KMS-11 (cell line): ENCODE measurements around the gene AKAP1.

Experiments used
- H2AFZ ChIP-seq: fragments of 200-600 bp; sonication (generic); 2 replicates; pipeline ENCODE4 v1.6.1; 2016; ENCODE audit warnings: antibody characterized with exemption, mixed run types, low read depth
- H3K27ac ChIP-seq: fragments of 200-600 bp; sonication (generic); 2 replicates; pipeline ENCODE4 v1.6.1; 2016; ENCODE audit warnings: mild to moderate bottlenecking, mixed run types
- H3K27me3 ChIP-seq: fragments of 200-600 bp; sonication (generic); 2 replicates; pipeline ENCODE4 v1.6.1; 2017; ENCODE audit warnings: mild to moderate bottlenecking, low read depth, mixed run types, moderate library complexity; ENCODE audit not compliant: insufficient read depth
- H3K36me3 ChIP-seq: fragments of 200-600 bp; sonication (generic); 2 replicates; pipeline ENCODE4 v1.6.1; 2017; ENCODE audit warnings: mild to moderate bottlenecking, mixed run types; ENCODE audit not compliant: insufficient read depth
- H3K4me1 ChIP-seq: fragments of 200-600 bp; sonication (generic); 2 replicates; pipeline ENCODE4 v1.6.1; 2016; ENCODE audit warnings: mild to moderate bottlenecking, low read depth, mixed run types; ENCODE audit not compliant: poor library complexity, severe bottlenecking
- H3K4me2 ChIP-seq: fragments of 200-600 bp; sonication (generic); 2 replicates; pipeline ENCODE4 v1.7.0; 2016; ENCODE audit warnings: mild to moderate bottlenecking, mixed run types
- H3K4me3 ChIP-seq: fragments of 200-600 bp; sonication (generic); IDR thresholded peaks from 2 replicates; pipeline ENCODE4 v1.6.1; 2017; ENCODE audit warnings: low read depth, low read length, mixed read lengths; ENCODE audit not compliant: insufficient read depth
- H3K79me2 ChIP-seq: fragments of 200-600 bp; sonication (generic); 2 replicates; pipeline ENCODE4 v1.6.1; 2016; ENCODE audit warnings: low read depth, mixed run types; ENCODE audit not compliant: insufficient read depth
- H3K9ac ChIP-seq: fragments of 200-600 bp; sonication (generic); 2 replicates; pipeline ENCODE4 v1.6.1; 2016; ENCODE audit warnings: mild to moderate bottlenecking, mixed run types
- H4K20me1 ChIP-seq: fragments of 200-600 bp; sonication (generic); 2 replicates; pipeline ENCODE4 v1.6.1; 2016; ENCODE audit warnings: mild to moderate bottlenecking, mixed run types; ENCODE audit not compliant: insufficient read depth
- CTCF ChIP-seq: fragments of 200-600 bp; sonication (generic); conservative IDR thresholded peaks from 2 replicates; pipeline ENCODE4 v1.6.1; 2017; ENCODE audit warnings: low read depth, mild to moderate bottlenecking, antibody characterized with exemption, low read length, moderate library complexity, mixed read lengths

AKAP1 gene

GRCh38 chr17:57110152-57110542, 25.1 kb downstream of the AKAP1 start:
- Histone ChIP-seq H2AFZ (no peak overlapping the region), H3K4me1 (no peaks in the 10 kb centered on the region), H3K79me2 (peaks cover 8% of the 10 kb centered on the region; the same call in 1 of the 2 replicates), H4K20me1 (no peaks in the 10 kb centered on the region), H3K4me2 (no peak overlapping the region), H3K4me3 (no peak overlapping the region), H3K9ac (no peak overlapping the region), H3K27me3 (no peaks in the 10 kb centered on the region), H3K36me3 (no peaks in the 10 kb centered on the region; the same call in 1 of the 2 replicates), H3K27ac (no peak overlapping the region)
- TF ChIP-seq CTCF = no peak

GRCh38 chr17:57110579-57111325, 25.7 kb downstream of the AKAP1 start:
- Histone ChIP-seq H3K4me1 (no peaks in the 10 kb centered on the region), H4K20me1 (no peaks in the 10 kb centered on the region), H2AFZ (no peak overlapping the region), H3K9ac (no peak overlapping the region), H3K27me3 (no peaks in the 10 kb centered on the region), H3K36me3 (no peaks in the 10 kb centered on the region; the same call in 1 of the 2 replicates), H3K4me2 (no peak overlapping the region), H3K27ac (no peak overlapping the region), H3K4me3 (no peak overlapping the region), H3K79me2 (peaks cover 2% of the 10 kb centered on the region; the same call in 1 of the 2 replicates)
- no peak for TF ChIP-seq CTCF

DNA sequence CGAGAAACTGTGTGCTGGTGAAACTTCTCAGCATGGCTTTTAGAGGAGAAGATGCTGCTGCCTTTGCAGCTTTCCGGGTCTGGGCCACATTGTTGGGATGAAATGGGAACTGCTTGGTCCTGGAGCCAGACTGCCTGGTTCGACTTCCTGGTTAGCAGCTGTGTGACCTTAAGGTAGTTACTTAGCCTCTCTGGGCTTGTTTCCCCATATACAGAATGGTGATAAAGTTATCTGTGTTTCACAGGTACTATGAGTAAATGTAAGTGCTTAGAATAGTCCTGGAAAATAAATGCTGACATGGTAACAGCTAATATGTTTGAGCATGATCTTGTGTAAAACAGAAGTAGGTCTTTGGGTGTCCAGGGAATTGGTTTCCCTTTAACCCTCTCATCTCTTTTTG, 26.3 kb downstream of the AKAP1 start:
- no peak overlapping the region for H3K9ac ChIP-seq
- no peak for TF ChIP-seq CTCF
- H4K20me1 ChIP-seq = no peaks in the 10 kb centered on the region

GRCh38 chr17:57113011-57113410, 28.0 kb downstream of the AKAP1 start:
- TF ChIP-seq CTCF = no peak
- Histone ChIP-seq H3K4me3 (no peak overlapping the region), H4K20me1 (no peaks in the 10 kb centered on the region), H3K27ac (no peak overlapping the region), H3K4me1 (no peaks in the 10 kb centered on the region), H3K79me2 (no peaks in the 10 kb centered on the region), H2AFZ (no peak overlapping the region), H3K4me2 (no peak overlapping the region), H3K9ac (no peak overlapping the region), H3K36me3 (no peaks in the 10 kb centered on the region; the same call in 1 of the 2 replicates), H3K27me3 (no peaks in the 10 kb centered on the region)

More for the DNA sequence above, 26.3 kb downstream of the AKAP1 start:
- Histone ChIP-seq H3K4me2 (no peak overlapping the region), H3K79me2 (no peaks in the 10 kb centered on the region; the same call in 1 of the 2 replicates), H3K27me3 (no peaks in the 10 kb centered on the region), H3K27ac (no peak overlapping the region), H3K4me1 (no peaks in the 10 kb centered on the region), H3K36me3 (no peaks in the 10 kb centered on the region; the same call in 1 of the 2 replicates), H3K4me3 (no peak overlapping the region), H2AFZ (no peak overlapping the region)
